HPDE6-E6E7 (cell line): Measurements from ENCODE around the gene PAAF1.

Experiments
- DNase-seq: peaks from one replicate; pipeline ENCODE4 v3.0.0; 2011; ENCODE audit warnings: missing footprints; ENCODE audit errors: extremely low spot score

PAAF1 gene, protein sequence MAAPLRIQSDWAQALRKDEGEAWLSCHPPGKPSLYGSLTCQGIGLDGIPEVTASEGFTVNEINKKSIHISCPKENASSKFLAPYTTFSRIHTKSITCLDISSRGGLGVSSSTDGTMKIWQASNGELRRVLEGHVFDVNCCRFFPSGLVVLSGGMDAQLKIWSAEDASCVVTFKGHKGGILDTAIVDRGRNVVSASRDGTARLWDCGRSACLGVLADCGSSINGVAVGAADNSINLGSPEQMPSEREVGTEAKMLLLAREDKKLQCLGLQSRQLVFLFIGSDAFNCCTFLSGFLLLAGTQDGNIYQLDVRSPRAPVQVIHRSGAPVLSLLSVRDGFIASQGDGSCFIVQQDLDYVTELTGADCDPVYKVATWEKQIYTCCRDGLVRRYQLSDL

DNA sequence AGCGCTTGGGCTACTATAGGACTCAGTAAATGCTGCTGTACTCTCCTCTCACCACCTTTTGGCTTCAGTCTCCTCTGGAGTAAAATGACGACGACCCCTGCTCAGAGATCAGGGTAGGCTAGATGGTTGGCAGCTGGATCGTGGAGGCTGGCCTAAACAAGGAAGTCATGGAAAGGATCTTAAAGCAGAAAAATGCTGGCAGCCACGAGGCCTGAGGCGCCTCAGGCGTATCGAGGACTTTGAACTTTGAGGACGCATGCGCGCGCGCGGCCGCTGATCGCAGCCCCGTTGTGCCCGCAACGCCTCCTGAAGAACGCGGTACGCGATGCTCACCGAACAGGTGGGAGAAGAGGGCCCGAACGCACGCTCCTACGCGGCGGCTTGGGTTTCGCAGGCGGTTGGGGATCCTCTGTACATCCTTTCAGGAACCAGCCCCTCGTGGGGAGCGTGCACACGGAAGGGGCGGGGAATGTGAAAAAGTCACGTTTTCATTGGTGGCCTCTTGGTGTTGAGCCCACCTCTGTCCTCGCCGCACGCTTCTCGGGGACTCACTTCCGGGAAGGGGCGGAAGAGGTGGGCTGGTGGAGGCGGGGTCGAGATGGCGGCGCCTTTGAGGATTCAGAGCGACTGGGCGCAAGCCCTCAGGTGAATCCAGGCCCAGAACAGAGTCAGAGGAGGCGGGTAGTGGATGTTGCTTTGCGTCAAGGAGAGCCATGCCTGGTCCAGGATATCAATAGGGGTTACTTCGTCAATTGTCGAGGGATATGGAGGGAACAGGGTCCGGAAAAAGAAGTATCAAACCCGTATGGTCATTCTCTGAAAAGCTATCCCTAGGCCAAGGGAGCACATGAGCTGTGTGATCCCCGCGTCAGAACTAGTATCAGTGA lies at the start of gene PAAF1, which contains the start of gene COA4:
Gene PAAF1, plus strand, starts transcription at position 576 of the 887 bp plus-strand sequence. Its CDS starts 23 bp downstream, at position 599.
Gene COA4, minus strand, starts transcription at position 423 of the 887 bp plus-strand sequence. CDS start 3,468 bp downstream, outside the sequence.
- peak; percentile 90 for DNase-seq

DNA sequence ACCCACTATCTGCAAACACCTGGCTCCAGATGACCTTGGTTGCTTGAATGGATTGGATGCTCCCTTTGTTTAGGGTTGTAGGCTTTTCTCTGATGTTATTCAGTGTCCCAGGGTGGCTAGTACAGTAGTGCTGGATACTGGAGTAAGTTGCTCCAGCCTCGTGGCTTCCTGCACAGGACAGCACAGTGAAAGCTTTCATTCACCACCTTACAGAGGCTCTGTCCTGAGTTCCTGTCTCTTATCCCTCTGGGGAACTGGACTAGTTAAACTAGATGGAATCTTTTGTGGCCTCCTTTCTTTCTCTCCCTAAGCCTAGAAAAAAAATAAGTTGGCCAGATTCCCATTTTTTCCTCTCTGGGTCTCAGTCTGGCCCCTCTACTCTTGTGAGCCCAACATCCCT lies 46.5 kb upstream of the PAAF1 start:
- DNase-seq: no peak

DNA sequence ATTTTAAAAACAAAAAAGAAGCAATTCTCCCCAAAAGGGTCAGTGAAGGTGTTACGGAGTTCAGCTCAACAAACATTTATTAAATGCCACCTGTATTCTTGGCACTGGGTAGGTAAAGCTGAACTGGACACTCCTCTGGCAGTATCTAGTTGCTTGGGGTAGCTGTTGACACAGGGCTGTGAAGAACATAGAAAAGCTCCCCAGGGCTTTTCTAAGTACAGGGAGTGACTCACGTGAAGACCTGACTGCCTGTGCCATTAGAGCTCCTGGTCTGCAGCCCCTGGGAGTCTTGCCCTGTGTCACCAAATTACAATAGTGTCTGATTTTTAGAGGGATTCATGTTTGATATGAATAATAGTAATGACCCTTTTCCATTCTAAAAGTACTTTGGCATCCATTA lies 43.7 kb upstream of the PAAF1 start:
- DNase-seq: no peak

DNA sequence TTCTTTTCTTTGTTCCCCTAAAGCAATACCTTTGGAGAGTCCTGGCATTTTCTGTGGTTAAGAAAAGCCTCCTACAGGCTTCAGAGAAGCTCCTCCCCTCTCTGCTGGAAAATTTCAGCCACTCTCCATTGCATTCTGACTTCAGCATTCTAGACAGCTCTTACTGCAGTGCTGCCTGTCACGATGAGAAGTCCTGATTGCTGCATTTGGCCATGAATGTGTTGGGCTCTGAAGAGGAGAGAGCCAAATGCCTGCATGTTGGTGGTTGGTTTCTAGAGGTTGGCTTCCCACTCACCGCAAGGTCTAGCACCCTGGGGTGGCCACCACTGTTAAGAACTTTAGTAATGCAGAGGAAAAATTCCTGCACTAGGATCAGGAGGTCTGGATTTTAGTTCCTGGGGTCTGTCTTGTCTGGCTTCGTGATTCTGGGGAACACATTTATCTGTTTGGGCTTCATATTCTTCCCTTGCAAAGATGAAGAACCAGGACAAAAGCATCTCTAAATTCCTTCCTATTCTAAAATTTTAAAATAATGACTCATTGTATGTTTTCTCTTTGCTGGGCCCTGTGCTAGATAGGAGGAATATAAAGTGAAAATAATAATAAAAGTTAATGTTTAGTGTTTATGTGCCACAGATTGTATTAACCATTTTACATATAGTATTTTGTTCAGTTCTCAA lies 38.2 kb upstream of the PAAF1 start:
- no peak for DNase-seq

DNA sequence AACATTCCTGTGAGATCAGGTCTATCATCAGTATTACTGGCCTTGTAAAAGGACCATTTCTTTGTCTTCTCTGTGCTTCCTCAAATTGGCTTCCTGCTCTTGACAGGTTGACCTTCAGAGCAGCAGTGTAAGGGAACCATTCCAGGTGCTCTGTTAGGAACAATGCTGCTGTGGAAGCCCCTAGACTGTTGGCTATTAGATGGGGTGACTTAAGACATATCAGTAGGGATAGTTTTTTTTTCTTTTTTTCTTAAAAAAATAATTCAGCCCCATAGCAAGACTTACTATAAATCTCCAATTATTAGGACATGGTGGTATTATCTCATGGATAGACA lies 37.7 kb upstream of the PAAF1 start:
- no peak for DNase-seq

DNA sequence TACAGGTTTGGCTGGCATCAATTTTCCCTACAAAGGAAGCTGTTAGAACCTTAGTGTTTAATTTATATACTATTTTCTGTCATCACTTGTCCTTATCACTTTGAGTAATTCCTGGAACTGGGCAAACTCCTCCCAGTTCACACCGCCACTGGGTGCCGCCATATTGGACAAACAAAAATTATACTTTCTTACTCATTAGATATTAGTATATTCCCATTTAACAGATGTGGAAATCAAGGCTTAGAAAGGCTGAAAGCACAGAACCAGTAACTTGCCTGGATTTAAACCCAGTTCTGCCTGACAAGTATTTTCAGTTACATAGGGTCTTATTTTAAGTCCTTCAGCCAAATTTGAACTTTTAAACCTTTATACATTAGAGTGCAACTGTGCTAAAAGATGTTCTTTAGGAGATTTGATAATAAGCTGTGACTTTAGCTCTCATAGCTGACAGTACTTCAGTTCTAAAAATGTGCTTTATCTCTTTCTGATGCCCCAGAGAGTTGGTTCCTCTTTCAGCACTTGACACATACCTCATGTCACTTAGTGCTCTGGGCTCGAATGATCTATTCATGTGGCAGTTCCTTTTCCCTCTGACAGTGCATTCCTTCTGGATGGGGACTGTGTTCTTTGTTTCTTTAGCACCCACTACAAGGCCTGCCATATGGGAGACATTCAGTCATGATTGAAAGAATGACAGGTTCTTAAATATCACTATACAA lies 25.6 kb upstream of the PAAF1 start:
- DNase-seq: no peak

DNA sequence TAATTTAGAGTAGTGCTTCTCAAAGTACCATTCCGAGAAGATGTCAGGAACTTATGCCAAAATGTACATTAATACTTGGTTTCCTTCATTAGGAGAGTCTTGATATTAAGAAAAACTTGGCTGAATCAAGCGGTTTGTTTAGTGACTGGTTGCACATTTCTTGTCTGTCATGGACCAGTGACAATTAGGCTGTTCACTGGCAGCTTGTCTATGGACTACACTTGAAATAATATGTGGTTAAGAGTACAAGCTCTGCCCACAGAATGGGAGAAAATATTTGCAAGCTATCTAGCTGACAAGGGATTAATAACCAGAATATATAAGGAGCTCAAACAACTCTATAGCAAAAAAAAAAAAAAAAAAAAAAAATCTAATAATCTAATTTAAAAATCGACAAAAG lies 24.8 kb upstream of the PAAF1 start:
- DNase-seq: no peak

DNA sequence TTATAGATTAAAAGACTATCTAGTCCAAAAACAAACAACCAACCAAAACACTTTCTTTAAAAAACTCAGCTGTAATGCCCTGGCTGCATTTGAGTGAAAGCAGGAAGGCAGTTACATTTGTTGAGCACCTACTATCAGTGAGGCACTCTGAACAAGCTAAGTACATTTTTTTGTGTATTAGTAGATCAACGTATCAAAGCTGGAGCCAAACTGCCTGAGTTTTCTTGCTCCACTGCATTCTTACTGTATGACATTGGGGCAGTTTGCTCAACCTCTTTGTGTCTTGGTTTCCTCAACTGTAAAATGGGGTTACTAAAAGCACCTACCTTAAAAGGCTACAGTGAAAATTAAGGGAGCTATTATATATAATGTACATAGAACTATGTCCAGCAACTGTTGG lies 22.1 kb upstream of the PAAF1 start:
- DNase-seq: no peak

DNA sequence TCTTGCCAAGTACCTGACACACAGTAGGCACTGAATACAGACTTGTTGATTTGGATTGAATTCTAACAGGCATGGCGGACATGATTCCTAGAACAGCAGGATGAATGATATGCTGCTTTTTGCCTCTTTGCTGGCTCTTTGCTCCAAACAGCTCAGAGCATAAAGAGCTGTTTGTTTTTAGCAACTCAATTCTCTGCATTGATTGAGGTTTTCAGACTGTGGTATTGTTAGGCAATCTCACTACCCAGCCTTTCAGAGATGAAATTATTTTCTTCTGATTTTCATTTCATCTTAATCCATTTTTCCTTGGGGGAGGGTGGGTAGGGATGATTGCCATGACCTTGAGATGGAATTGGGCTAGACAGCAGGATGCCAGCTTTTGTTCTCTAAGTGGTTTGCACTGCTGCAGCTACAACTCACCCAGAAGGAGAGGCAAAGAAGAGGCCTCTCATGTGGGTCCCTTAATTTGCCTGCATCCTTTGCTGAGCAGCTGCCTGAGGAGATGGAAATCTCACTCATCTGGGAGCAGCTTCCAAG lies 20.7 kb upstream of the PAAF1 start:
- DNase-seq: no peak

DNA sequence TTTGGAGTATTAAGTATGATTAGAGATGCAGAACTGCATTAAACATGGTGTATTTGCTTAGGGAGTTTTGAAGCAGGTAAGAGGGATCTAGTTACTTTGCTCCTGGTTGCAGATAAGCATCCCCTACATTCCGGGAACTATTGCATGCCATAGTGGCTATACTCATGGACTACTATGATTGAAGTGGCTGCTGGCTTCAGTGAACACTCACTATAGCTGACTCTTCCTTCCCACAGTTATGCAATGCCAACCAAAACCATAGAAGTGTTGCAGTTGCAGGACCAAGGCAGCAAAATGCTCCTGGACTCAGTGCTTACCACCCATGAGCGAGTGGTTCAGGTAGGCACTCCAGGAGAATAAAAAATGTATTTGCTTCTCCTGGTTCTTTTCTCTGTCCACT lies 17.1 kb upstream of the PAAF1 start:
- no peak for DNase-seq

DNA sequence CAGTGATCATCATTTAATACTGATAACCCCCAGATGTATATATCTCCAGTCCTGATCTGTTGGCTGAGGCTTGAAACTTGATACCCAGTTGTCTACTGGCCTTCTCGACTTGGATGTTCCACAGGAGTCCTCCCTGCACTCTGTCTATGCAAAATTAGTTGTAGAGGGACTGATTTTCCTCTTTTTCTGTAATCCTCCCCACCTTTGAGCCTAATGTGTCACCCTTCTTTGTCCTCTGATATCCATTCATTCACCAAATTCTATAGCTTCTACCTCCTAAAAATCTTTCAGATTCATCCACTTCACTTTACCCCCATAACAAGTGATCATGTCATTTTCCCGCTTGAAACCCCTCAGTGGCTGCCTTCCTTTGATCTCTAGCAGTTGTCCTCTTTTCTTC lies 16.6 kb upstream of the PAAF1 start:
- no peak for DNase-seq

DNA sequence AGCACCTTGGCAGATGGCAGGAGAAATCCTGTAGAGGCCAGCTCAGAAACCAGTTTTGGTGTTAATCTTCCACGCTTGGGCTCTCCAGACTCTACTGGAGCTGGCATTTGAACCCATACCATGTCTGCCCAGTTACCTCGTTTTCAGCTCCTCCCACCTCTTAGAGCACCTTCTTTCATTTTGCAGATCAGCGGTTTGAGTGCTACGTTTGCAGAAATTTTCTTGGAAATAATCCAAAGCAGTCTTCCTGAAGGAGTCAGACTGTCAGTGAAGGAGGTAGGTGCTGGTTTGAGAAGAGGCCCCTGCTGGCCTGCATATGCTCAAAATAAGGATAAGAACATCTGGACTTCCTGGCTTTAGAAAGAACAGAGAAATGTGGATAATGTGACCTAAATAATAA lies 13.8 kb upstream of the PAAF1 start:
- DNase-seq: no peak

DNA sequence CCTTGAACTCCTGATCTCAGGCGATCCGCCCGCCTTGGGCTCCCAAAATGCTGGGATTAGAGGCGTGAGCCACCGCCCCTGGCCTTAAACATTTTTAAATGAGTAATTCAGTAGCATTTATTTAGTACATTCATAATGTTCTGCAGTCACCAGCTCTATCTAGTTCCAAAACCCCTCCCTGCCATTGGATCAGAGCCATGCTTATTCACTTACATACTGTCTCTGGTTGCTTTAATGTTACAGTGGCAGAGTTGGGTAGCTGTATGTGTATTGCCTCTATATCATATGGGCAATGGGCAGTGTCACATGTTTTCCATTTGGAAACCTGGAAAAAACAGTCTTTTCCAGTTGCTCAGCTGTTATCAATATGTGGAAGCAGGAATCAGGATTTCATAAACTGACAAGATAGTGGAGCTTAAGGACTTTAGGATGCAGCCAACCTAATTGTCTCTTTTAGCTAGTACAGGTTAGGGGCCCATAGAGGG lies 10.7 kb upstream of the PAAF1 start:
- no peak for DNase-seq

DNA sequence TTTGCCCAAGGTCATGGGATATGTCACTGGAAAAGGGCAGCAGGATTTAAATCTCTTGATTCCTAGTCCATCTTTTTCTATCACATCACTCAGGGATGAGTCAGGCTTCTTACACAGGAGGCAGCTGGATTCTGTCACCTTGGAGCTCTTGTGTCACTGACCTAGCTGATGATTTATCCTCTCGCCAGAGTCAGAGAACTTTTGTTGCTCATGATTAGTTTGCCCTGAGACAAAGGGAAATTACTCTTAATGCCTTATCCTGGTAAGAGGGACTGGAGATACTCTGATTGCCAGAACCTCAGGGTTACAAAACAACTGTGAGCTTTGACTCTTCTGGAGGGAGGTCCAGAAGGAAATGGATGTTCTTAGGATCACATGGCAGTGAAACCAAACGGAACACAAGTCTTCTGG lies 10.2 kb upstream of the PAAF1 start:
- peak; percentile 45 for DNase-seq

DNA sequence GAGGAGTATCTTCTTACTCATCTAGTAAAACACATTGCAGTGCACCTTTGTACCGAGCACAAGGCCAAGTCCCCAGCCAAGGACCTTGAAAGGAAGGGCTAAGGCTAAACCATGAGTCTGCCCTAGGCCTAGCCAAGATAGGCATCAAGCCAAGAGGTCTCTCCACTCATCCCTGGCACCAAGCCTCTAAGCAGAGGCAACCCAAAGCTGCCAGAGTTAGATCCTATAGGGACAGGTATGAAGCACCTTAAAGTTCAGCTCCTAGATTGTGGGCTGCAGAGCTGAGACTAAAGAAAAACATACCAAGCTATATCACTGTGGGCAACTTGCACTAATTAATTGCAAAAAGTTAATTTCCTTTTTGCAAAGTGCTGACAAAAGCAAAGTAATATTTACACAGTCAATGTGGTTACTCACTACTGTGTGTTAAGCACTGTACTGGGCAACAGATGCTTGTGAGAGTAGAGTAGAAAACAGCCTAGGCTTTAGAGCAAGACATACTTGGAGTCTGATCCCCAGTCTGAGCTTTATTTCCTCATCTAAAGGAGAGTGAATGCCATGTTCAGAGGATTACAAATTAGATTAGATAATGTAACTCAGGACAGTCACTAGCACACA lies 7.4 kb upstream of the PAAF1 start:
- no peak for DNase-seq

DNA sequence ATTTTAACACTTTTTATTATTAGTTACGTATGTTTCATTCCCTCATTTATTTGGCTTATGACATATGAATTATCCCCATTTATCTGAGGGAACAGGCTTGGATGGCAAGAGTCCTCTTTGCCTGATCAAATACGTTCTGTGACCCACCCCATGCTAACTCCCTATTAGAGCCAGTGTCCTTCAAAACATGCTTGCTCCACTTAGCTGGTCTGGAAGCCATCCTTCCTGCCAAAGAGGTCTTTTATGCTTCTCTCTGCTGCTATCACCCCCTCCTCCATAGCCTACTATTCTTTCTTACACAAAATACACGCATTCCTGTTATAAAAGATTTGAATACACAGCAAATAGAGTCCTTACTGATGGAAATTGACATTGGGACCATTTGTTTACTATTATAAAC lies 6.5 kb upstream of the PAAF1 start:
- no peak for DNase-seq

DNA sequence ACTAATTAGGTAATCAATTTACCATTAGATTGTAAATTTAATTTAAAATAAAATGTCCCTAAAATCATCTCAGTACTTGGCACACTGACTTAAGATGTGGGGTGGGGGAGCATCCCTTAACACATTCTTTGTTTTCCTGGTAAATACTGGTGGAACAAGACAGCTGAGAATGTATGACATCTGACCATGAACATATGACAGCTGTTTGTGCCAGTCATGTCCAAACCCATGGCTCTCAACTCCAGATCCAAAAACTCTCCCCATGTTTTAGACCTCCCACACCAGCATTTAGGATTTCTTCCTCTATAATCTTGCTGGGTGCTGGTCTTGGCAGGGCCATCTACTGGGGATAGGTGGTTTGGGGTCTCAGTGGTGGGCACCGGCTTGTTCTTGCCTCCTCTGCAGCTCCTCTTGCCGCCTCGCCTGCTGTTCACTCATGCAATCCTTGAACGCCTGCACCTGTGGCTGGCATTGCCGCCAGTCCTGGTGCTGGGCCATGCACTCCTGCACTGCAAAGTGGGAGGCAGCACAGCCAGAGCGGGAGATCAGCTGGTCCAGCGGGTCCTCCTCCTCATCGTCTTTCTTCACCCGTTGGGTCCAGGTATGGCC lies 3.9 kb upstream of the PAAF1 start:
- DNase-seq: no peak

DNA sequence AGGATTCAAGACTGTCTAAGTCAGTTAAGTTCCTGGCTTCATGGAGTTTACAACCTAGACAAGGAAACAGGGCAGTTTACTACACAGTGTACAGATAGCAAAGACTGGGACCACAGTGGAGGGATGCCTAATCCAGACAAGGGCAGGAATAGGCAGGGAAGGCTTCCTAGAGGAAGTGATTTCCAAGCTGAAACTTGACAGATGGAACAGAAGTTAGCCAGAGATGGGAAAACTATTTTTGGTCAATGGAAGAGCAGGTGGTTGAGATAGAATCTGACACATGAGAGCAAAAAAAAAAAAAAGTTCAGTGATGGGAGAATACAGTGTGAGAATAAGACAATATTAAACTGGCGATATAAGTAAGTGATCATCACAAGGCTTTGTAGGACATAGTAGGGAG lies 1.4 kb upstream of the PAAF1 start:
- DNase-seq: no peak

DNA sequence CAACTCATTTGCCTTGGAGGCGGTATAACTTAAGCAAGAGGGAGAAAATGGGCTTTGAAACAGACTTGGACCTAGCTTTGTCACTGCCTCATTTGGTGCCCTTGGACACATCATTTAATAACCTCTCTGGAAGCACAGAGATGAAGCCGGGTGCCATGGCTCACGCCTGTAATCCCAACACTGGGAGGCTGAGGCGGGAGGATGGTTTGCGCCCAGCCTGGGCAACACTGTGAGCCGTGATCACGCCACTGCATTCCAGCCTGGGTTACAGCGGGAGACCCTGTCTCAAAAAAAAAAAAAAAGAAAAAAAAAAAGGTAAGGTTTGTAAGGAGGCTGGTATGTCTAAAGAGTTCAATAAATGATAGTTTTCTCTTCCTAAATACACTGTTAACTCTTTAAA lies 959 bp upstream of the PAAF1 start:
- no peak for DNase-seq

DNA sequence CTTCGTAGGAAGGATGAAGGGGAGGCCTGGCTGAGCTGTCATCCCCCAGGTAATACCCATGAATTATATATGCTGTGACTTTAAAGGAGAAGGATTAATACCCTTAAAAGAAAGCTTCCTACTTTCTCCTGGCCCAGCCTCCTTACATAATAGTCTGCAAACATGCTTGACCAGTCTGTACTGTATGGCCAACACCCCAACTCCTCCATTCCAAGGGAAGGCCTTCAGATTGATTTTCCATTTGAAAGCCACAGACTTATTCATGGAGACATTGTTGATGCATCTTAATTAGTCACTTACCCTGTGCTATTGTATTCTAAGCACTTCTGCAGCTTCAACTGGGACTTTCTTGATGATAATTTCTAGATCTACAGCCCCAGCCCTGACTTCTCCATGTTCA lies 2.0 kb downstream of the PAAF1 start:
- DNase-seq: no peak
